Right renal cortex interstitium (tissue), 3 donors: ENCODE results near the gene CPT1A. TPM values are rescaled to one million over a fixed set of nuclear protein-coding genes. Genes with fewer than 3 reads are reported as not detected.
A peak's percentile ranks its signal among the peaks of the same experiment; 100 is the strongest.

ENCODE experiments used
- DNase-seq, 3 donors: peaks; one replicate each; pipeline ENCODE4 v3.0.0-alpha.2; 2013; ENCODE audit warnings: low read depth in 3 of 3, low spot score in 2 of 3
- polyA plus RNA-seq, 3 donors: library from polyadenylated mRNA; unstranded; fragments of 120-200 nt; gene quantifications; one replicate each; pipeline ENCODE4 v1.2.1, GENCODE V29; 2013; ENCODE audit not compliant: insufficient read length in 3 of 3

CPT1A gene
- polyA plus RNA-seq, 3 donors = 34.9 to 39.6 (median 35.0) TPM

- no peak for DNase-seq
Measured at GRCh38 chr11:68854273-68854958, 12.7 kb upstream of the CPT1A start.

- no peak for DNase-seq
Measured at GRCh38 chr11:68852628-68853027, 10.9 kb upstream of the CPT1A start.

GRCh38 chr11:68848429-68848828, 6.7 kb upstream of the CPT1A start:
- no peak for DNase-seq

- DNase-seq = no peak
Measured at GRCh38 chr11:68847395-68847794, 5.7 kb upstream of the CPT1A start.

GRCh38 chr11:68845351-68846002, 3.8 kb upstream of the CPT1A start:
- no peak for DNase-seq

- no peak for DNase-seq
Measured at GRCh38 chr11:68844801-68845200, 3.1 kb upstream of the CPT1A start.

- no peak for DNase-seq
Measured at GRCh38 chr11:68844376-68844775, 2.7 kb upstream of the CPT1A start.

GRCh38 chr11:68843703-68844312, 2.1 kb upstream of the CPT1A start:
- no peak for DNase-seq

GRCh38 chr11:68843052-68843561, 1.4 kb upstream of the CPT1A start:
- no peak for DNase-seq

- no peak for DNase-seq
Measured at GRCh38 chr11:68842427-68843051, 823 bp upstream of the CPT1A start.

GRCh38 chr11:68840661-68841653, 759 bp downstream of the CPT1A start:
- no peak for DNase-seq

- DNase-seq = no peak
Measured at GRCh38 chr11:68839911-68840641, 1.6 kb downstream of the CPT1A start.

GRCh38 chr11:68839054-68839865, 2.5 kb downstream of the CPT1A start:
- peak in 2 of 3 donors; percentile 79 to 82 for DNase-seq

- DNase-seq = no peak
Measured at GRCh38 chr11:68838572-68838964, 3.1 kb downstream of the CPT1A start.

- no peak for DNase-seq
Measured at GRCh38 chr11:68837583-68838571, 3.8 kb downstream of the CPT1A start.

GRCh38 chr11:68835749-68836148, 6.0 kb downstream of the CPT1A start:
- DNase-seq = no peak

- no peak for DNase-seq
Measured at GRCh38 chr11:68835328-68835727, 6.4 kb downstream of the CPT1A start.
